ENCODE results near the gene KRT72.

DNA sequence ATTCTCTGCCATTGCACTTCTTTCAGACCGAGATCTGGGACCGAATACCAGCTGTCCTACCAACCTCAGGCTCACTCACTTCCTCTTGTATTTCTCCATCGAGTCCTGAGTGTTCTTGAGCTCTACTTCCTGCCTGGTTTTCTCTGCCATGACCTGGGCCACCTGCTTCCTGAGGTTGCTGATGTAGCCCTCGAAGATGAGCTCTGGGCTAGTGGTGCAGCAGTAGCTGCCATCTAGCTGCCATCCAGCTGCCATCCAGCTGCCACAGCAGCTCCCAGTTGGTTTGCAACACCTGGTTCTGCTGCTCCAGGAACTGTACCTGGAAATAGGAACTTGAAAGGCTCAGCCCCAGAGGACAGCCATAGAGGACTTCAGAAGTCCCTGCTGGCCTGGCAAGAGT is 32.1 kb upstream of the KRT72 start:
- TF ChIP-seq, protein P1, sequence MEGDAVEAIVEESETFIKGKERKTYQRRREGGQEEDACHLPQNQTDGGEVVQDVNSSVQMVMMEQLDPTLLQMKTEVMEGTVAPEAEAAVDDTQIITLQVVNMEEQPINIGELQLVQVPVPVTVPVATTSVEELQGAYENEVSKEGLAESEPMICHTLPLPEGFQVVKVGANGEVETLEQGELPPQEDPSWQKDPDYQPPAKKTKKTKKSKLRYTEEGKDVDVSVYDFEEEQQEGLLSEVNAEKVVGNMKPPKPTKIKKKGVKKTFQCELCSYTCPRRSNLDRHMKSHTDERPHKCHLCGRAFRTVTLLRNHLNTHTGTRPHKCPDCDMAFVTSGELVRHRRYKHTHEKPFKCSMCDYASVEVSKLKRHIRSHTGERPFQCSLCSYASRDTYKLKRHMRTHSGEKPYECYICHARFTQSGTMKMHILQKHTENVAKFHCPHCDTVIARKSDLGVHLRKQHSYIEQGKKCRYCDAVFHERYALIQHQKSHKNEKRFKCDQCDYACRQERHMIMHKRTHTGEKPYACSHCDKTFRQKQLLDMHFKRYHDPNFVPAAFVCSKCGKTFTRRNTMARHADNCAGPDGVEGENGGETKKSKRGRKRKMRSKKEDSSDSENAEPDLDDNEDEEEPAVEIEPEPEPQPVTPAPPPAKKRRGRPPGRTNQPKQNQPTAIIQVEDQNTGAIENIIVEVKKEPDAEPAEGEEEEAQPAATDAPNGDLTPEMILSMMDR (IDR thresholded peaks at IDR 0.05; ENCODE audit: poor library complexity, severe bottlenecking) = no peak
- TF ChIP-seq, protein P2, sequence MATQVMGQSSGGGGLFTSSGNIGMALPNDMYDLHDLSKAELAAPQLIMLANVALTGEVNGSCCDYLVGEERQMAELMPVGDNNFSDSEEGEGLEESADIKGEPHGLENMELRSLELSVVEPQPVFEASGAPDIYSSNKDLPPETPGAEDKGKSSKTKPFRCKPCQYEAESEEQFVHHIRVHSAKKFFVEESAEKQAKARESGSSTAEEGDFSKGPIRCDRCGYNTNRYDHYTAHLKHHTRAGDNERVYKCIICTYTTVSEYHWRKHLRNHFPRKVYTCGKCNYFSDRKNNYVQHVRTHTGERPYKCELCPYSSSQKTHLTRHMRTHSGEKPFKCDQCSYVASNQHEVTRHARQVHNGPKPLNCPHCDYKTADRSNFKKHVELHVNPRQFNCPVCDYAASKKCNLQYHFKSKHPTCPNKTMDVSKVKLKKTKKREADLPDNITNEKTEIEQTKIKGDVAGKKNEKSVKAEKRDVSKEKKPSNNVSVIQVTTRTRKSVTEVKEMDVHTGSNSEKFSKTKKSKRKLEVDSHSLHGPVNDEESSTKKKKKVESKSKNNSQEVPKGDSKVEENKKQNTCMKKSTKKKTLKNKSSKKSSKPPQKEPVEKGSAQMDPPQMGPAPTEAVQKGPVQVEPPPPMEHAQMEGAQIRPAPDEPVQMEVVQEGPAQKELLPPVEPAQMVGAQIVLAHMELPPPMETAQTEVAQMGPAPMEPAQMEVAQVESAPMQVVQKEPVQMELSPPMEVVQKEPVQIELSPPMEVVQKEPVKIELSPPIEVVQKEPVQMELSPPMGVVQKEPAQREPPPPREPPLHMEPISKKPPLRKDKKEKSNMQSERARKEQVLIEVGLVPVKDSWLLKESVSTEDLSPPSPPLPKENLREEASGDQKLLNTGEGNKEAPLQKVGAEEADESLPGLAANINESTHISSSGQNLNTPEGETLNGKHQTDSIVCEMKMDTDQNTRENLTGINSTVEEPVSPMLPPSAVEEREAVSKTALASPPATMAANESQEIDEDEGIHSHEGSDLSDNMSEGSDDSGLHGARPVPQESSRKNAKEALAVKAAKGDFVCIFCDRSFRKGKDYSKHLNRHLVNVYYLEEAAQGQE (IDR thresholded peaks at IDR 0.05; ENCODE audit: borderline replicate concordance) = no peak
- TF ChIP-seq POLR2AphosphoS5 (IDR thresholded peaks at IDR 0.05) (no peak), EZH2 (IDR thresholded peaks at IDR 0.05; ENCODE audit: borderline replicate concordance, insufficient read depth, low read length, poor library complexity, severe bottlenecking) (no peak)
